SU-DHL-6 (cell line): ENCODE data around the gene ADGRG2.

Source experiments
- H2AFZ ChIP-seq: fragments of 200-600 bp; sonication (generic); 2 replicates; pipeline ENCODE4 v1.6.1; 2014; ENCODE audit warnings: low read depth, mild to moderate bottlenecking, moderate library complexity, mixed read lengths, antibody characterized with exemption, low read length; ENCODE audit not compliant: severe bottlenecking
- H3F3A ChIP-seq: fragments of 200-600 bp; shearing (Covaris generic); 2 replicates; pipeline ENCODE4 v1.6.0; 2016; ENCODE audit warnings: antibody characterized with exemption, mild to moderate bottlenecking; ENCODE audit not compliant: insufficient read depth
- H3K27ac ChIP-seq: fragments of 200-600 bp; sonication (generic); 2 replicates; pipeline ENCODE4 v1.5.1; 2016; ENCODE audit warnings: low read depth, mild to moderate bottlenecking, low read length, moderate library complexity, mixed read lengths
- H3K27me3 ChIP-seq: fragments of 200-600 bp; sonication (generic), shearing (Covaris generic); 2 replicates; pipeline ENCODE4 v1.6.0; 2014; ENCODE audit warnings: mild to moderate bottlenecking, low read length
- H3K36me3 ChIP-seq: fragments of 200-600 bp; sonication (generic); 2 replicates; pipeline ENCODE4 v1.6.1; 2014; ENCODE audit warnings: mild to moderate bottlenecking, low read length, mixed read lengths
- H3K4me2 ChIP-seq: fragments of 300-600, 200-600 bp; shearing (Covaris generic), sonication (generic); 2 replicates; pipeline ENCODE4 v1.6.0; 2014; ENCODE audit warnings: low read length, low read depth, mild to moderate bottlenecking; ENCODE audit not compliant: poor library complexity, severe bottlenecking
- H3K4me3 ChIP-seq: fragments of 200-600 bp; sonication (generic); 2 replicates; pipeline ENCODE4 v1.5.1; 2014; ENCODE audit warnings: antibody characterized with exemption, low read length, mild to moderate bottlenecking, mixed read lengths; ENCODE audit not compliant: insufficient read depth, poor library complexity, severe bottlenecking
- H3K79me2 ChIP-seq: fragments of 200-600 bp; sonication (generic); 2 replicates; pipeline ENCODE4 v1.6.1; 2014; ENCODE audit warnings: mild to moderate bottlenecking, low read length, moderate library complexity; ENCODE audit not compliant: insufficient read depth
- H3K9ac ChIP-seq: fragments of 200-600 bp; sonication (generic); 2 replicates; pipeline ENCODE4 v1.7.0; 2014; ENCODE audit warnings: mild to moderate bottlenecking, low read length
- H3K9me2 ChIP-seq: fragments of 200-600 bp; sonication (generic); replicated peaks from 2 replicates; pipeline ENCODE4 v1.6.1; 2014; ENCODE audit warnings: low read length; ENCODE audit not compliant: insufficient read depth
- H3K9me3 ChIP-seq: fragments of 200-600 bp; sonication (generic); 2 replicates; pipeline ENCODE4 v1.6.1; 2014; ENCODE audit warnings: low read length, mixed read lengths; ENCODE audit not compliant: insufficient read depth
- H4K20me1 ChIP-seq: fragments of 200-600 bp; sonication (generic); 2 replicates; pipeline ENCODE4 v1.6.1; 2014; ENCODE audit warnings: low read depth, mild to moderate bottlenecking, antibody characterized with exemption, low read length, moderate library complexity, mixed read lengths
- EZH2phosphoT487 ChIP-seq: fragments of 200-600 bp; sonication (generic), shearing (Covaris generic); conservative IDR thresholded peaks from 2 replicates; pipeline ENCODE4 v1.6.1; 2018; ENCODE audit warnings: mild to moderate bottlenecking, antibody characterized with exemption, low read length, moderate library complexity, mixed read lengths
- TF ChIP-seq, protein P1 (sequence below): fragments of 200-600 bp; sonication (generic); IDR thresholded peaks from one replicate; pipeline ENCODE4 v1.5.1; 2017; ENCODE audit warnings: antibody characterized with exemption, mild to moderate bottlenecking, low read length, moderate library complexity; ENCODE audit not compliant: insufficient read depth, poor library complexity, severe bottlenecking

Gene ADGRG2

DNA sequence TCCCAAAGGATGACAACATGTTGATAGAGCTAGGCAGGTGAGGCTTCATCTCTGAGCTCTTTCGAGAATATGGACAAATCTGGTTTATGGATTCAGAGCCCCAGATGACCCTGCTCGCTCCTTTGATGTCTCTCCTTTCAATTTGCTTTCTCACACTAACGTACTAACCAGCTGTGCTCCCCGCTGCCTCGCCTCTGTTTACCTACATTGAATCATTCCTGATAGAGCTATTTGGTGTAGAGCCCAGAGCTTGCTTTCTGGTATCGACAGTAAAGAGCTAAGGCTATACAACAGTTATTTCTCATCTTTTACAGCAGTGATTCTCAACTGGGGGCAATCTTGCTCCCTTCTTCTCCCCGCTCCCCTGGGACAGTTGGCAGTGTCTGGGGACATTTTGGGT is 129.4 kb downstream of the ADGRG2 start:
- H3K4me3 ChIP-seq = no peak overlapping the region
- no peaks in the 10 kb centered on the region for H3K79me2 ChIP-seq
- no peaks in the 10 kb centered on the region for H3K9me3 ChIP-seq
- H2AFZ ChIP-seq = no peak overlapping the region
- H3F3A ChIP-seq = no peaks in the 10 kb centered on the region
- no peak overlapping the region for H3K9ac ChIP-seq
- H4K20me1 ChIP-seq = no peaks in the 10 kb centered on the region
- no peak overlapping the region for H3K4me2 ChIP-seq
- TF ChIP-seq EZH2phosphoT487 = no peak
- TF ChIP-seq, protein P1, sequence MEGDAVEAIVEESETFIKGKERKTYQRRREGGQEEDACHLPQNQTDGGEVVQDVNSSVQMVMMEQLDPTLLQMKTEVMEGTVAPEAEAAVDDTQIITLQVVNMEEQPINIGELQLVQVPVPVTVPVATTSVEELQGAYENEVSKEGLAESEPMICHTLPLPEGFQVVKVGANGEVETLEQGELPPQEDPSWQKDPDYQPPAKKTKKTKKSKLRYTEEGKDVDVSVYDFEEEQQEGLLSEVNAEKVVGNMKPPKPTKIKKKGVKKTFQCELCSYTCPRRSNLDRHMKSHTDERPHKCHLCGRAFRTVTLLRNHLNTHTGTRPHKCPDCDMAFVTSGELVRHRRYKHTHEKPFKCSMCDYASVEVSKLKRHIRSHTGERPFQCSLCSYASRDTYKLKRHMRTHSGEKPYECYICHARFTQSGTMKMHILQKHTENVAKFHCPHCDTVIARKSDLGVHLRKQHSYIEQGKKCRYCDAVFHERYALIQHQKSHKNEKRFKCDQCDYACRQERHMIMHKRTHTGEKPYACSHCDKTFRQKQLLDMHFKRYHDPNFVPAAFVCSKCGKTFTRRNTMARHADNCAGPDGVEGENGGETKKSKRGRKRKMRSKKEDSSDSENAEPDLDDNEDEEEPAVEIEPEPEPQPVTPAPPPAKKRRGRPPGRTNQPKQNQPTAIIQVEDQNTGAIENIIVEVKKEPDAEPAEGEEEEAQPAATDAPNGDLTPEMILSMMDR = no peak
- no peak overlapping the region for H3K27ac ChIP-seq
- H3K27me3 ChIP-seq = no peaks in the 10 kb centered on the region
- H3K9me2 ChIP-seq = no peaks in the 10 kb centered on the region
- no peaks in the 10 kb centered on the region for H3K36me3 ChIP-seq

DNA sequence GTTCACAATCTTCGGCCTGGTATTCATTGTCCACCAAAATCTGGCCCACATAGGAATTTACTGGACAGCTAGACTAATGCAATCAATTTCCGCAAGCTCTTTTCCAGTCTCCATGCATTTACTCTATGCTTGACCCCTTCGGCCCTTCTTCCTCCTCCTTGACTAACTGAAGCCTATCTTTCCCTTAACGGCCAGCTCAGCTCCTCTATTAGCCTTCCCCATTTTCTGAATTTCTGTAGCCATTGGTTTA is 137.2 kb downstream of the ADGRG2 start:
- Histone ChIP-seq H3K4me2 (peak overlapping the region; percentile 93), H3K27me3 (no peaks in the 10 kb centered on the region), H3K9ac (peak overlapping the region; percentile 74), H2AFZ (peak overlapping the region; percentile 89), H3K27ac (no peak overlapping the region), H3K9me3 (no peaks in the 10 kb centered on the region), H3F3A (no peaks in the 10 kb centered on the region), H3K79me2 (peaks cover 10% of the 10 kb centered on the region; the same call in 1 of the 2 replicates), H4K20me1 (no peaks in the 10 kb centered on the region), H3K4me3 (peak overlapping the region; percentile 90), H3K9me2 (no peaks in the 10 kb centered on the region), H3K36me3 (no peaks in the 10 kb centered on the region)
- TF ChIP-seq EZH2phosphoT487 = no peak
- TF ChIP-seq, protein P1 = no peak

DNA sequence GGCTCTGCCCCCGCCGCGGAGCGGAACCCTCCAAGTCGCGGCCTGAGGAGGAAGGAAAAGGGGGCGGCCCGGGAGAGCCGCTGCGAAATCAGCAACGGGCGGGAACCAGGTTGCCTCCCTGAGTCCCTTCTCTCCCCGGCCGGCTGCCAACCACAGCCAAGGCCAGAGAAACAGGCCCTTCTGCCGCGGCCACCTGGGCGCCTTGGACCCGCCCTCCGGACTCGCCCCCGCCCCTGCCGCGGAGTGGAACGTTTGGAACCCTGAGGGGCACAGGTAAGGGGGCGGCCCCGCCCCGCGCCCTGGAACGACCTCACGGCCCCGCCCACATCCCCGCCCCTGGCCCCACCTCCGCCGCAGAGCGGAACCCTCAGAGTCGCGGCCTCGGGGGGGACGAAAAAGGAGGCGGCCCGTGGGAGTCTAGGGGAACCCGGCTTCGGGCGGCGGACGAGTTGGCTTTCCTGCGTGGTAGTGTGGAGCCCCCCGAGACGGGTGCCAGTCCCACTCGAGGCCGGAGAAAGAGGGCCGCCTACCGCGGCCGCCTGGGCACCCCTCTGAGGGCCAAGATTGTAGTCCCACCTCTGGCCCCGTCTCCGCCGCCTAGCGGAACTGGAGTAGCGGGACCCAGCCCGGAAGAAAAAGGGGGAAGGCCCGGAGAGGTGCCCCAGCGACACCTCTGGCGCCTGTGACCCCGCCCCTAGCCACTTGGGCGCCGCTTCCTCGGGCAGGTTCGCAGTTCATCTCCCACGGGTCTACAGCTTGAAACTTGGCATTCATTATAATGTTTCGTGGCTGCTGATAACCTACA is 137.7 kb downstream of the ADGRG2 start:
- TF ChIP-seq EZH2phosphoT487 = no peak
- TF ChIP-seq, protein P1 = no peak
- peak overlapping the region; percentile 89 for H2AFZ ChIP-seq
- peak overlapping the region; percentile 90 for H3K4me3 ChIP-seq
- no peaks in the 10 kb centered on the region for H4K20me1 ChIP-seq
- H3K36me3 ChIP-seq = no peaks in the 10 kb centered on the region
- H3K79me2 ChIP-seq = peaks cover 10% of the 10 kb centered on the region; the same call in 1 of the 2 replicates
- H3K27ac ChIP-seq = peak overlapping the region; percentile 68
- H3K9me2 ChIP-seq = no peaks in the 10 kb centered on the region
- peak overlapping the region; percentile 74 for H3K9ac ChIP-seq
- no peaks in the 10 kb centered on the region for H3K9me3 ChIP-seq
- H3F3A ChIP-seq = no peaks in the 10 kb centered on the region
- no peaks in the 10 kb centered on the region for H3K27me3 ChIP-seq
- H3K4me2 ChIP-seq = peak overlapping the region; percentile 95
